ENCODE measurements around the gene GIGYF2.

GRCh38 chr2:232859385-232859916 is 162.3 kb downstream of the GIGYF2 start:
- TF ChIP-seq CTCF (IDR thresholded peaks at IDR 0.05) (no peak), POLR2A (IDR thresholded peaks at IDR 0.05) (no peak), EP300 (IDR thresholded peaks at IDR 0.05) (no peak), POLR2AphosphoS5 (IDR thresholded peaks at IDR 0.05) (no peak)

All from gastroesophageal sphincter (tissue), 3 donors.